T-helper 17 cell (primary cell): Measurements from ENCODE around the gene ATP7A. TPM values are rescaled to one million over a fixed set of nuclear protein-coding genes. Genes with fewer than 3 reads are reported as not detected.

ENCODE experiments used
- ATAC-seq: fragments of 150-1000 bp; cut with Tn5 transposase; 2 replicates; pipeline ENCODE4 v1.10.0; 2021; ENCODE audit warnings: mild to moderate bottlenecking, moderate library complexity
- DNase-seq, 3 donors: peaks; one replicate each; pipeline versions ENCODE4 v3.0.0 to v3.0.0-alpha.2; 2020 to 2021
- H3K9me3 ChIP-seq: one replicate; pipeline ENCODE4 v1.7.0; 2013; ENCODE audit warnings: low read length, mild to moderate bottlenecking; ENCODE audit not compliant: control insufficient read depth, poor library complexity, severe bottlenecking
- H3K27ac Mint-ChIP-seq: one replicate; pipeline ENCODE4 v1.8.0; 2022; ENCODE audit warnings: mild to moderate bottlenecking, moderate library complexity, mixed read lengths
- H3K27me3 Mint-ChIP-seq: one replicate; pipeline ENCODE4 v1.8.0; 2022; ENCODE audit warnings: mixed read lengths
- H3K36me3 Mint-ChIP-seq: one replicate; pipeline ENCODE4 v1.8.0; 2022; ENCODE audit warnings: low read depth, mixed read lengths
- H3K4me1 Mint-ChIP-seq: one replicate; pipeline ENCODE4 v1.8.0; 2022; ENCODE audit warnings: mild to moderate bottlenecking, mixed read lengths
- H3K4me3 Mint-ChIP-seq: one replicate; pipeline ENCODE4 v1.8.0; 2022; ENCODE audit warnings: mild to moderate bottlenecking, moderate library complexity, mixed read lengths
- total RNA-seq, 4 donors: library from RNA in 2 of 4; stranded (reverse) in 2 of 4; gene quantifications; one replicate each; pipeline ENCODE4 v1.2.3 and lab custom pipeline; 2022 to 2026

ATP7A gene
- total RNA-seq, 2 donors from 2014 or later: 11.9 to 12.5 TPM

GRCh38 chrX:77953708-77954107, 43.2 kb downstream of the ATP7A start:
- H3K27me3 Mint-ChIP-seq: no peaks in the 10 kb centered on the region
- ATAC-seq: no peak
- H3K27ac Mint-ChIP-seq: no peak overlapping the region
- DNase-seq: no peak
- no peak overlapping the region for H3K4me3 Mint-ChIP-seq
- H3K9me3 ChIP-seq: no peaks in the 10 kb centered on the region
- peaks cover 11% of the 10 kb centered on the region for H3K4me1 Mint-ChIP-seq
- no peaks in the 10 kb centered on the region for H3K36me3 Mint-ChIP-seq

- no peaks in the 10 kb centered on the region for H3K27me3 Mint-ChIP-seq
- DNase-seq: no peak
- no peaks in the 10 kb centered on the region for H3K36me3 Mint-ChIP-seq
- ATAC-seq: no peak
- peak overlapping the region; percentile 12 for H3K4me3 Mint-ChIP-seq
- no peaks in the 10 kb centered on the region for H3K9me3 ChIP-seq
- H3K27ac Mint-ChIP-seq: no peak overlapping the region
- peaks cover 22% of the 10 kb centered on the region for H3K4me1 Mint-ChIP-seq
Observed at GRCh38 chrX:77960567-77960966, 50.1 kb downstream of the ATP7A start.

GRCh38 chrX:77961063-77961462, 50.6 kb downstream of the ATP7A start:
- ATAC-seq (no peak), DNase-seq (no peak)
- H3K9me3 ChIP-seq: no peaks in the 10 kb centered on the region
- no peak overlapping the region for H3K27ac Mint-ChIP-seq
- no peak overlapping the region for H3K4me3 Mint-ChIP-seq
- no peaks in the 10 kb centered on the region for H3K27me3 Mint-ChIP-seq
- H3K4me1 Mint-ChIP-seq: peaks cover 20% of the 10 kb centered on the region
- H3K36me3 Mint-ChIP-seq: no peaks in the 10 kb centered on the region

GRCh38 chrX:77962068-77962902, 51.8 kb downstream of the ATP7A start:
- H3K27ac Mint-ChIP-seq: peak overlapping the region; percentile 92
- H3K4me1 Mint-ChIP-seq: peaks cover 20% of the 10 kb centered on the region
- no peaks in the 10 kb centered on the region for H3K36me3 Mint-ChIP-seq
- H3K4me3 Mint-ChIP-seq: peak overlapping the region; percentile 79
- no peaks in the 10 kb centered on the region for H3K9me3 ChIP-seq
- DNase-seq (no peak), ATAC-seq (peak; percentile 76)
- no peaks in the 10 kb centered on the region for H3K27me3 Mint-ChIP-seq

GRCh38 chrX:77966361-77966760, 55.9 kb downstream of the ATP7A start:
- H3K9me3 ChIP-seq: no peaks in the 10 kb centered on the region
- H3K4me1 Mint-ChIP-seq: peaks cover 17% of the 10 kb centered on the region
- no peak overlapping the region for H3K27ac Mint-ChIP-seq
- no peak for ATAC-seq
- DNase-seq: no peak
- no peak overlapping the region for H3K4me3 Mint-ChIP-seq
- H3K36me3 Mint-ChIP-seq: no peaks in the 10 kb centered on the region
- H3K27me3 Mint-ChIP-seq: no peaks in the 10 kb centered on the region

DNA sequence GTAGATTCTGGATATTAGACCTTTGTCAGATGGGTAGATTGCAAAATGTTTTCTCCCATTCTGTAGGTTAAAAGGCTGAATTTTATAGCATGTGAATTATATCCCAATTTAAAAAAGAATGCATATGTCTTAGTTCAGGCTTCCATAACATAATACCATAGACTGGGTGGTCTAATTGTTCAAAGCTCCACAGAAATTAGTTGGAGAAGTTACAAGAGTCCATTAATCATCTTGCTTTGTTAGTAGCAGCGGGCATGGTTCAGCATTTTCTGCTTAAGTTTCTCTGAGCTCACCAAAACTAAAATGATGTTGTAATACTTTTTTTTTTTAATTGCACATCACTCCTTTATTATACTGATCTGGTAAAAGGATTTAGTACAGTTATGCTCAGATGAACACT, 57.1 kb downstream of the ATP7A start:
- H3K4me3 Mint-ChIP-seq: no peak overlapping the region
- no peak for ATAC-seq
- H3K9me3 ChIP-seq: no peaks in the 10 kb centered on the region
- DNase-seq: no peak
- H3K27ac Mint-ChIP-seq: no peak overlapping the region
- peaks cover 9% of the 10 kb centered on the region for H3K4me1 Mint-ChIP-seq
- H3K36me3 Mint-ChIP-seq: no peaks in the 10 kb centered on the region
- H3K27me3 Mint-ChIP-seq: no peaks in the 10 kb centered on the region

- H3K27me3 Mint-ChIP-seq: no peaks in the 10 kb centered on the region
- H3K27ac Mint-ChIP-seq: no peak within 1 kb of the TSS
- H3K9me3 ChIP-seq: no peaks in the 10 kb centered on the region
- no peak for DNase-seq
- peaks cover 6% of the 10 kb centered on the region for H3K4me1 Mint-ChIP-seq
- H3K36me3 Mint-ChIP-seq: no peaks in the 10 kb centered on the region
- no peak within 1 kb of the TSS for H3K4me3 Mint-ChIP-seq
- ATAC-seq: no peak
Observed at GRCh38 chrX:77969538-77969937, 59.0 kb downstream of the ATP7A start, which contains the start of gene PGAM4. TSS of gene PGAM4 (minus strand) at chrX:77969638. CDS start at chrX:77969638, 0 bp downstream.

- Mint-ChIP-seq H3K36me3 (no peaks in the 10 kb centered on the region), H3K27me3 (no peaks in the 10 kb centered on the region), H3K4me1 (peaks cover 5% of the 10 kb centered on the region), H3K4me3 (no peak overlapping the region), H3K27ac (no peak overlapping the region)
- ATAC-seq (no peak), DNase-seq (no peak)
- no peaks in the 10 kb centered on the region for H3K9me3 ChIP-seq
Observed at GRCh38 chrX:77975755-77976154, 65.3 kb downstream of the ATP7A start.

DNA sequence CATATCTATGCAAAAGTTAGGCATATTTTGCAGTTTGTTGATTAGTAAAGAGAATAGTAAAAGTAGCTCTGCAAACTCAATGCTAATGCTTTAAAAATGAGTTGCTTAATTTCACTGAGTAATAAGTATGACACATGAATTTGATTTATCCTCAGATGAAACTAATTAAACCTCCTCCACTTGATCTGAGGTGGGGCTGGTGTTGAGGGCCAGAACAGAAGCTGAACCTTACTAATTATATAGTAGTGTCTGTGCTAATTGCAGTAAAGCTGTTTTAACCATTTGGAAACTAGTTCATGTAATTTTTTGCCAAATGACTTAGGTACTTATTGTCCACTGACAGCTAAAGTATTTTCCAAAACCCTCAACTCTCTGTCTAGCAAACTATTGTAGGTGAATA, 66.6 kb downstream of the ATP7A start:
- no peak overlapping the region for H3K4me3 Mint-ChIP-seq
- ATAC-seq (no peak), DNase-seq (no peak)
- no peaks in the 10 kb centered on the region for H3K9me3 ChIP-seq
- no peaks in the 10 kb centered on the region for H3K27me3 Mint-ChIP-seq
- no peaks in the 10 kb centered on the region for H3K36me3 Mint-ChIP-seq
- no peaks in the 10 kb centered on the region for H3K4me1 Mint-ChIP-seq
- H3K27ac Mint-ChIP-seq: no peak overlapping the region

DNA sequence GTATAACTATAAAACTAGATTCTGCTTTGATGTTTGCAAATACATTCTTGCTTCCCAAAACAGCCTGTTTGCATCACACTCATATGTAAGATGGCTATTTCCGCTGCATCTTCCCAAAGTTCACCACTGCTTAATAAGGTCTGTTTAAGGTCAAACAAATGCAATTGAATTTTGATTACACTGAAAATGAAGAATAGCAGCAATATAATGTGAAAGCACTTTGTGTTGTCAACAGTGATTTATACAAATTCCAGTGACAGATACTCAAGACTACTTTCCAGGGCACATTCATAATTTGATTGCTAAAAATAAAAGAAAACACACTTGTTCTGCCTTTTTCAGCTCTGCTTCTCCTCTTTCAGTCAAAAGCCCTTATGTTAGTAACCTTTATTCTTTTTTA, 67.0 kb downstream of the ATP7A start:
- ATAC-seq: no peak

DNA sequence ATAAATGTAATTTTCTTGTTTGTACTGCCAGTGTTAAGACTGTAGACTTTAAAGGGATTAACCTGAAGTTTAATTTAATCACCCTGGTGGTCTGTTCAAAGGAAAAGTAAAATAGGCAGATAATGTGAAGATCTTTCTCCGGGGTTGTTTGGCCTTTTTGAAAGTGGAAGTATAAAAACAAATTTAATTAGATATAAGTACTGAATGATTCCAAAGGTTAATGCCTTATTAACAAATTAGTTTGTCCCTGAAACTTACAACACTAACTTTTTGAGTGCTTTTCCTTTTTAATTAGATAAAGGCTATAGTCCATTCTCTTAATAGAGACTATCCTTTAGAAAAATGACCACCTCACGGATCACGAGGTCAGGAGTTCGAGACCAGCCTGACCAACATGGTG, 69.4 kb downstream of the ATP7A start:
- Mint-ChIP-seq H3K4me3 (no peak overlapping the region), H3K36me3 (no peaks in the 10 kb centered on the region), H3K4me1 (no peaks in the 10 kb centered on the region), H3K27ac (no peak overlapping the region), H3K27me3 (no peaks in the 10 kb centered on the region)
- no peak for ATAC-seq
- no peaks in the 10 kb centered on the region for H3K9me3 ChIP-seq
- DNase-seq: no peak

More for the DNA sequence above, 67.0 kb downstream of the ATP7A start:
- H3K27me3 Mint-ChIP-seq: no peaks in the 10 kb centered on the region
- no peaks in the 10 kb centered on the region for H3K9me3 ChIP-seq
- H3K36me3 Mint-ChIP-seq: no peaks in the 10 kb centered on the region
- H3K27ac Mint-ChIP-seq: no peak overlapping the region
- DNase-seq: no peak
- H3K4me3 Mint-ChIP-seq: no peak overlapping the region
- no peaks in the 10 kb centered on the region for H3K4me1 Mint-ChIP-seq

DNA sequence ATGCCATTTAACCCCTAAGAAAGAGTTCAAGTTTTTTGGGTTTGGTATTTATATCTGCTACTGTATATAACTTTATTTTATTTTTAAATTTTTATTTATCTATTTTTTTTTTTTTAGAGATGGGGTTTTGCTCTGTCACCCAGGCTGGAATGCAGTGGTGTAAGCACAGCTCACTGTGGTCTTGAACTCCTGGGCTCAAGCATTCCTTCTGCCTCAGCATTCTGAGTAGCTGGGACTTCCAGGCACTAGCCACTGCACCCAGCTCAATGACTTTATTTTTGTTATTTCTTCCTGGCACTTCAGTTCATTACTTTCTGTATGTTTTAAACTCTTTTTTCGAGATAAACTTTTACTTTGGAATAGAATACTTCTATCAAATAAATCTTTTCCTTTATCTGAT, 101.4 kb downstream of the ATP7A start:
- no peaks in the 10 kb centered on the region for H3K4me1 Mint-ChIP-seq
- H3K27ac Mint-ChIP-seq: no peak overlapping the region
- no peak overlapping the region for H3K4me3 Mint-ChIP-seq
- no peaks in the 10 kb centered on the region for H3K36me3 Mint-ChIP-seq
- H3K9me3 ChIP-seq: no peaks in the 10 kb centered on the region
- H3K27me3 Mint-ChIP-seq: no peaks in the 10 kb centered on the region
- ATAC-seq (no peak), DNase-seq (no peak)

DNA sequence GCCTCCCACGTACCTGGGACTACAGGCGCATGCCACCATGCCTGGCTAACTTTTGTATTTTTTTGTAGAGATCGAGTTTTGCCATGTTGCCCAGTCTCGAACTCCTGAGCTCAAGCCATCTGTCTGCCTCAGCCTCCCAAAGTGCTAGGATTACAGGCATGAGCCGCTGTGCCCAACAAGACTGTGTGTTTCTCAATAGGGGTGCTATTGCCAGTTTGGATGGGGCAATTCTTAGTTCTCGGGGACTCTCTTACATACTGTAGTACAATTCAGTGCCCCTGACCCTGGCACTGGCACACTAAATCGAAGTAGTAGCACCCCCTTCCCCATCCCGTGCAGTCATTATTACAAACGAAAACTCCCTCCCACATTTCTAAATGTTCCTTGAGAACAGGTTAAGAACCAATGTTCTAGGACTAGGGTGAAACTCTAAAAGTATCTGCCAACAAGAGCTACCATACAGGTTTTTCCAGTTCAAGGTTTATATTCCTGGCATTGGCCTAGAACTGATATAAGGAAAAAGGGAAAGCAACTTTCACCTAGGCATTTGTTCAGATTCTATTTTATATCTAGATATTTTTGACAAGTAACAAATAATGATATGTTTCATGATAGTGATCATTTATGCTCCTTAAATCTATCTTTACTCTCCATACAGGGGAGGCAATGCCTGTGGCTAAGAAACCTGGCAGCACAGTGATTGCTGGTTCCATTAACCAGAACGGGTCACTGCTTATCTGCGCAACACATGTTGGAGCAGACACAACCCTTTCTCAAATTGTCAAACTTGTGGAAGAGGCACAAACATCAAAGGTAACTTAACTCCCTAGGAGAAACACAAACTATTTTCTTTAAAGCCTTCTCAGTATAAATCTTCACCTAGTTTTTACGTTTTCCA, 109.3 kb downstream of the ATP7A start:
- H3K27ac Mint-ChIP-seq: no peak overlapping the region
- DNase-seq: no peak
- no peaks in the 10 kb centered on the region for H3K27me3 Mint-ChIP-seq
- no peaks in the 10 kb centered on the region for H3K36me3 Mint-ChIP-seq
- H3K4me1 Mint-ChIP-seq: peaks cover 4% of the 10 kb centered on the region
- ATAC-seq: no peak
- H3K9me3 ChIP-seq: no peaks in the 10 kb centered on the region
- H3K4me3 Mint-ChIP-seq: no peak overlapping the region
